GM19468 (cell line): ENCODE results near the gene KMT2E.
"Not testable (repeated sequence)": the region's sequence is repeated elsewhere in the genome, so short reads cannot be mapped to it uniquely, and the experiment has no call there.

Experiments
- ATAC-seq: cut with Tn5 transposase; IDR thresholded peaks from one replicate; pipeline ENCODE4 v1.9.1; 2021; ENCODE audit warnings: mild to moderate bottlenecking, moderate library complexity, moderate number of reproducible peaks; ENCODE audit not compliant: unreplicated experiment; ENCODE audit errors: extremely low read depth

KMT2E gene, protein sequence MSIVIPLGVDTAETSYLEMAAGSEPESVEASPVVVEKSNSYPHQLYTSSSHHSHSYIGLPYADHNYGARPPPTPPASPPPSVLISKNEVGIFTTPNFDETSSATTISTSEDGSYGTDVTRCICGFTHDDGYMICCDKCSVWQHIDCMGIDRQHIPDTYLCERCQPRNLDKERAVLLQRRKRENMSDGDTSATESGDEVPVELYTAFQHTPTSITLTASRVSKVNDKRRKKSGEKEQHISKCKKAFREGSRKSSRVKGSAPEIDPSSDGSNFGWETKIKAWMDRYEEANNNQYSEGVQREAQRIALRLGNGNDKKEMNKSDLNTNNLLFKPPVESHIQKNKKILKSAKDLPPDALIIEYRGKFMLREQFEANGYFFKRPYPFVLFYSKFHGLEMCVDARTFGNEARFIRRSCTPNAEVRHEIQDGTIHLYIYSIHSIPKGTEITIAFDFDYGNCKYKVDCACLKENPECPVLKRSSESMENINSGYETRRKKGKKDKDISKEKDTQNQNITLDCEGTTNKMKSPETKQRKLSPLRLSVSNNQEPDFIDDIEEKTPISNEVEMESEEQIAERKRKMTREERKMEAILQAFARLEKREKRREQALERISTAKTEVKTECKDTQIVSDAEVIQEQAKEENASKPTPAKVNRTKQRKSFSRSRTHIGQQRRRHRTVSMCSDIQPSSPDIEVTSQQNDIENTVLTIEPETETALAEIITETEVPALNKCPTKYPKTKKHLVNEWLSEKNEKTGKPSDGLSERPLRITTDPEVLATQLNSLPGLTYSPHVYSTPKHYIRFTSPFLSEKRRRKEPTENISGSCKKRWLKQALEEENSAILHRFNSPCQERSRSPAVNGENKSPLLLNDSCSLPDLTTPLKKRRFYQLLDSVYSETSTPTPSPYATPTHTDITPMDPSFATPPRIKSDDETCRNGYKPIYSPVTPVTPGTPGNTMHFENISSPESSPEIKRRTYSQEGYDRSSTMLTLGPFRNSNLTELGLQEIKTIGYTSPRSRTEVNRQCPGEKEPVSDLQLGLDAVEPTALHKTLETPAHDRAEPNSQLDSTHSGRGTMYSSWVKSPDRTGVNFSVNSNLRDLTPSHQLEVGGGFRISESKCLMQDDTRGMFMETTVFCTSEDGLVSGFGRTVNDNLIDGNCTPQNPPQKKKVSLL (N-terminal part only)

DNA sequence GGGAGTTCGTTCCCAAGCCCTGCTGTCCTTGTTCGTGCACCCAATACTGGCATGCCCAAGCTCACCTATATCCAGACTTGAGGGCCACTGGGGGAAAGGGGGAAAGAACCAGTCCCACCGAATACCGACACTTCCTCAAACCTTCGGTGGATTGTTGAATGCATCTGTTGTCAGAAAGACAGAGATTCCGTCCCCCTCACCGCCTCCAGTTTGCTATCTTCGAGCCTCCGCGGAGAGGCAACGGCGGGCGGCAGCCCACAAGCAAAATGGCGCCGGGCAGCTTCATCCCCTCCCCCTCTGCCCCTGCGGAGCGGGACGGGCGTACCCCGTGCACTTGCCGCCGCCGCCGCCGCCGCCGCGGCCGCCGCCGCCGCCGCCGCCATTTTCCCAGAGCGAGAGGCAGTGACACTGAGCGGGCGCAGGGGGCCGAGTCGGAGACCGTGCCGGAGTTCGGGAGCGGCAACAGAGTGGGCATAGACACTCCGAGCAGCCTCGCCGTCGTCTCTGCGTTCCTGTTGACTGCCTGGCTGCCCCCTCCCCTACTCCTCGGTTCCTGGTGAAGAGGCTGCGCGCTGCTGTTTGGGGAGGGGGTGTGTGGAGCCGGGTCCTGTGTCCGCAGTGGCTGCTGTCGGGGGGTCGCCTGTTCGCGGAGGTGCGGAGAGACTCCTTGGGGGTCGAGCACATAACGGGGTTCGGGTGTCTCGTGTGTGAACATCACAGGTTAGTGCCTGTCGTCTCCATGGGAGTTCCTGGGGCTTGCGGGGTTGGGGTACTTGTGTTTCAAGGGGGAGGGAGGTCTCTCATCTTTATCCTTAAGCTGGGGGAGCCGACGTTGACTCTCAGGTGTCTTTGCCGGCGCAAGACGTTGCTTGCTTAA, at the start of gene KMT2E:
KMT2E (plus strand) TSS at position 390 of the 877 bp plus-strand sequence. CDS start 26,748 bp downstream, outside the sequence.
- ATAC-seq = no peak

DNA sequence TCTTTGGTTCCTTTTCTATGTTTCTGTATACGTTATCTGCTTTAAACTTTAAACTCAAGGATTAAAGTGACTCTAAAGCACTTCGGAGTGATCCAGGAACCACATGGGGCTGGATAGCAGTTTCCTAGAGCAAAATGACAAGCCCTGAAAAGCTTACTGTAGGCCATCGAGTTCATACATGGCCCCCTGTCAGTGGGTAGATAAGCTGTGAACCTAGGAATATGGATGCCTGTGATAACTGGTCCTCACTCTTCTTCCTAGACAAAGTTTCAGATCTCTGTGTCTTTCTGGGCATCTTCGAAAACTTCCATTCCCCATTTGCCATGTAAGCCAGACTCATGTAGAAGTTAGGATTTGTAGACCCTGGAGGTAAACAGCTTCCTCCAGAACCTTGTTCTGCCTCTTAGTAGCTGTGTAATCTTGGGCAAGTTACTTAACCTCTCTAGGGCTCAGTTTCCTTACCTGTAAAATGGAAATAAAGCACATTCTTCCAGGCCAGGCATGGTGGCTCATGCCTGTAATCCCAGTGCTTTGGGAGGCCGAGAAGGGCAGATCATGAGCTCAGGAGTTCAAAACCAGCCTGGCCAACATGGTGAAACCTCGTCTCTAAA, 49.3 kb upstream of the KMT2E start:
- ATAC-seq = no peak

- no peak for ATAC-seq
Observed at GRCh38 chr7:104966022-104966421, 48.0 kb upstream of the KMT2E start.

DNA sequence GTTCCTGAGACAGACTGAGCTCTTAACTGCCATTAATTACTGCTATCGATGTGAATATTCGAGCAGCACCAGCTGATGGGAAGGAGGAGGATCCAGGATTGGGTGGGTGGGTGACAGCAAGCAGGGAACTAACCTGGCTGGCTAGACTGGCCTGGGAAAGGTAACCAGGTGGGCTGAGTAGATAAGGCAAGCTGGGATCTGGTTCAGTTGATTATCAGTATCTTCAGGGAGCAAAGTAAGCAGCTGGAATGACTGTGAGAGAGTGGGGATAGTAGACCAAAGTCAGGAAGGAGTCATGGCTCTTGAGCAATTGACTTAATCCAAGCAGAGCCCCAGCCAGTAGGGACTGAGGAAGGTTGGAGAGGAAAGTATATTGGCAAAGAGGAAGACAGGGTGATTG, 46.9 kb upstream of the KMT2E start:
- no peak for ATAC-seq

DNA sequence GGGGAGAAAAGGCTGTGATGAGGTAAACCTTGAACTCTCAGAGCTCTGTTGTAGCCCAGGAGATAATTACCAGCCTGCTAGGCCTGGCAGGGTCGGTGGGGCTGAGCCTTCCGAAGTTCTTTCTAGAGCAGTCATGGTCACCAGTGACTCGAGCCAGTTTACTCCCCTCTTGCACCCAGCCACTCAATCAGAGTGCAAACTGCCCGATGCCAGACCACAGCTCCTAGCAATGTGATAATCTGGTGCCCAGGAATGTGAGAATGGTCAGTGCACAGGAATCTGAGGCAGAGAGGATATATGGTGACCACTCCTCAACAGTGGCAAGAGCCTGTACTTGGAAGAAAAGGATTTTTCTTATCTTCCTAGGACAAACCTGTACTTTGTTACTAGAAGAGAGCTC, 46.4 kb upstream of the KMT2E start:
- no peak for ATAC-seq

DNA sequence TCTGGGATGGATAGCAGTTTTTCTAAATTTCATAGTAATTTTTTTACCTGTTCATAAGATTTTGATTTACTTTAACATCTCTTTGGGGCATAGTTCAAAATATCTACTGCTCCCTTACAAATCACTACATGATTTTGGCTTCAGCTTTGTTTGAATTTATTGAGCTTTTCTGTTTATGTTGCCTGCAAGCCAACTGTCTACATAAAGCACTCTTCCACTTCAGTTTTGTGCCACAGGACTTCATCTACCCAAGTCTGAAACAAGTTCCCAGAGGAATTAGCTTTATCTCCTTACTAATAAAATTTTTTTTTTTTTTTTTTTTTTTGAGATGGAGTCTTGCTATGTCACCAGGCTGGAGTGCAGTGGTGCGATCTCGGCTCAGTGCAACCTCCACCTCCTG, 45.4 kb upstream of the KMT2E start:
- no peak for ATAC-seq

DNA sequence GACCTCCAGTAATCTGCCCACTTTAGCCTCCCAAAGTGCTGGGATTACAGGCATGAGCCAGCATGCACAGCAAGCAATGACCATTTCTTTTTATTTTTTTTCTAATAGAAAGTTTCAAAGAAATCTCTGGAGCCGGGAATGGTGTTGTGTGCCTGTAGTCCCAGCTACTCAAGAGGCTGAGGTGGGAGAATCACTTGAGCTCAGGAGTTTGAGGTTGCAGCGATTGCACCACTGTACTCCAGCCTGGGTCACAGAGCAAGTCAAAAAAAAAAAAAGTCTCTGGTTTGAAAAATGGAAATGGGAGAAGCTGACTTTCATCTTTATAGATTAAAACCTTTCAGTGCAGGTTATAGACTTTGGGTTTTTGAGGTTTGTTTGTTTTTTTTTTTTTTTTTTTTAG, 44.8 kb upstream of the KMT2E start:
- ATAC-seq = no peak

DNA sequence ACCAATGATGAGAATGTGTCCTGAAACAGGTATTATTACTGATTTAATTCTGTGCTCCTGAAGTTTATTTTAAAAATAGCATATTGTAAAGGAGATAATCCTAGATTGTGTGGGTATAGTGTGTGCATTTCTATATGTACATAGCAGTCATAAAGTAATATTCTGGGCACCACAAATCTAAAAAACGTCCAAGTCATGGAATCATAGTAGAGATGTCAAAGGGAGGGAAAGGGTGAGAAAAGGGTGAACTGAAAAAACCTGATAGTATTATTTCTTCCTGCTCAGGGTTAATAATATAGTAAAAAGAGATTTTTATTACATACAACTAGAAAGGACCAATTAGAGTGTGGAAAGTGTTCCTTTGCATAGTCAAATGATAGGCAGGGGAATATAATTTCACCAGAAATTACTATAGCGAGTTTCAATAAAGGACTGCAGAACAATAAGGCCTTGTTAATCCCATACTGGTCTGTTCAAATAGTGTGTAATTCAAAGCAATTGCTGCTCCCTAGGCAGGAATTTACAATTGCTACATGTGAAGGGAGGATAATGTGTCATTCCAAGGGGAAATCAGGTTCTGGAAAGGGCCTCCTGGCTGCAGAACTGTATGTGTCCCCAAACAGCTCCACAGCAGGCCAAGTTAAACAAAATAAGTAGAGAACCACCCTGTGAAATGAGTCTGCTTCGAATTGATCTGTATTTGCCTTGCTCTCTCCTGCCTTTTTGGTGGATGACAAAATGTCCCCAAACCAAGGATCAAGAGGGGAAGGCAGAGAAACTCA, 42.5 kb upstream of the KMT2E start:
- ATAC-seq = no peak

DNA sequence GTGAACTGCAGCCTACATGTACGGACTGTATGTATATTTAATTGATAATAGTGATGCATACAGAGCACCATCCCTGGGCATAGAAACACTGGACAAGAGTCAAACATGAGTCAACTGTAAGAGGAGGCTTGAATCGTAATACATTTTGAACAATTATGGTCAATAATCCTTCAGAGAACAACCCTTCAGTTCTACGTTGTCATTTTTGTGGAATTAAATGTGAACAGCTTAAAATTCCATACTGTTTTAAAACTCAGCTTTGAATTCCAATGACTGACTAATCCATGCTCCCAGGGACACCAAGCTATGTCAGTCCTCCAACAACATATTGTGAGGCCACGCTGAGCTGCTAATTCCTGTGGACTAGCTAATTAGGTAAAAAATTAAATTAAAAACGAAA, 41.5 kb upstream of the KMT2E start:
- ATAC-seq = no peak

GRCh38 chr7:104973227-104973626, 40.8 kb upstream of the KMT2E start:
- ATAC-seq = no peak

GRCh38 chr7:104973909-104974415, 40.0 kb upstream of the KMT2E start:
- no peak for ATAC-seq

GRCh38 chr7:104975553-104975952, 38.5 kb upstream of the KMT2E start:
- ATAC-seq = not testable (repeated sequence)

- ATAC-seq = no peak
Observed at GRCh38 chr7:104976966-104977636, 36.9 kb upstream of the KMT2E start.

DNA sequence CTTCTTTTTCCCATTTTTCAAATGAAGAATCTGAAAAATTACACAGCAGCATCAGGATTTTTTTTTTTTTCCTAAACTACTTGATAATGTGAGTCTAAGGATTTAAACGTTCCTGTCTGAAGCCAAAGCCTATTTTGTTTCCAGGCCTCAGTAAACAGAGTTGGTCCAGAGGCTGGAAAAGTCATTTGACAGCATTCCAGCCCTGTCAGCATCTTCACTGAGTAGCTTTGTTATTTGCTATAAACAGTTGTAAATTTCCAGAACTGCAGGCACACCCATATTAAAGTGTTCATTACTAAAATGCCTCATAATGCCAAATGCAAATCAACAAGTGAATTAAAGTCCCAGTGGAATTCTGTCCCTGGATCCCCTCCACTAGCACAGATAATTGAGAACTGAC, 35.5 kb upstream of the KMT2E start:
- ATAC-seq = no peak

GRCh38 chr7:104979167-104979841, 34.7 kb upstream of the KMT2E start:
- ATAC-seq = no peak

- no peak for ATAC-seq
Observed at GRCh38 chr7:104980440-104980839, 33.6 kb upstream of the KMT2E start.
